Hair follicular keratinocyte (primary cell): ENCODE results near the gene YIPF6. TPM values are rescaled to one million over a fixed set of nuclear protein-coding genes. Genes with fewer than 3 reads are reported as not detected.

Experiments used
- total RNA-seq: library from RNA; depleted of rRNA; stranded (reverse); fragments of >200 nt; gene quantifications from 2 replicates; pipeline ENCODE4 v1.2.3, GENCODE V29; 2015

Gene YIPF6, protein sequence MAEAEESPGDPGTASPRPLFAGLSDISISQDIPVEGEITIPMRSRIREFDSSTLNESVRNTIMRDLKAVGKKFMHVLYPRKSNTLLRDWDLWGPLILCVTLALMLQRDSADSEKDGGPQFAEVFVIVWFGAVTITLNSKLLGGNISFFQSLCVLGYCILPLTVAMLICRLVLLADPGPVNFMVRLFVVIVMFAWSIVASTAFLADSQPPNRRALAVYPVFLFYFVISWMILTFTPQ
- 16.7 and 24.7 TPM in 2 replicates for total RNA-seq

DNA sequence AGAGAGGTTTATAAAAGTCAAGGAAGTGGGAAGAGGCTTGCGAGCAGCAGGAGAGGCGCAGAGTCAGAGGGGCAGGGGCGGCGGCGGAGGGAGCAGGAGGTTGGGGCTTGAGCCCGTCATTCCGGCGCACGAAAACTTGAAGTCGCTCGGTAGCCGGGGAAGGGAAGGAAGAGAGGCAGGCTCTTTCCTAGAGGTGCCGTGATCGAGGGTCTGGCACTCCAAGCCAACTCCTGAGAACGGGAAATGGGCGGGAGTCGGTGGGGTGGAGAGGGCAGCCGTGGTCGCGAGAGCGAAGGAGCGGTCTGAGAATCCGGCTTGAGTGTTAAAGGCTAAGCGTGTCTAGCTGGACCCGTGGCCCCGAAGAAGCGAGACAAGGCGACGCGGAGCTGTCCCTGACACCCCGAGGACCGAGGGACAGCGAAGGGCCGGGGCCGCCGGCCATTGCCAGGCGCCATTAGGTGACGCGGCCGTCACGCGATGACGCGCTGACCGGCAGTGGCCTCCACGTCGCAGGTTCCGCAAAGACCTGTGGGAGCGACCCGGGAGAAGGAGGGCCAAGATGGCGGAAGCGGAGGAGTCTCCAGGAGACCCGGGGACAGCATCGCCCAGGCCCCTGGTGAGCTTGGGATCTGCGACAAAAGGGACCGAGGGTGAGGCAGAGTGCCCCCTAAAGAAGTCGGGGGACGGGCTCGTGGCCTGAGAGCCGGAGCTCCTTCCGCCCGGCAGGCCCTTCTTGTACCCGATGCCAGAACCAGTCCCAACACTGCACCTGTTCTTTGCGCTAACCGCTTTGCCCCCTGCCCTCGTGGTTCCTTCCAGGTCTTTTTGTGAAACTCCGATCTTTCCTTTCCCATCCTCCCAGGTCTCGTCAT lies at the start of gene YIPF6:
Gene YIPF6, plus strand, starts transcription at position 544 of the 872 bp plus-strand sequence. Its CDS starts 16 bp downstream, at position 560.

Other genes starting within 250 kb of the YIPF6 start
- 2.5 TPM in 2 replicates for gene OPHN1, start 65.6 kb upstream of the YIPF6 start, total RNA-seq
- gene STARD8, start 148.6 kb downstream of the YIPF6 start, total RNA-seq, result 0.16 and 0.34 TPM in 2 replicates